H9 (cell line): ENCODE results near the gene ANKIB1. TPM values are rescaled to one million over a fixed set of nuclear protein-coding genes. Genes with fewer than 3 reads are reported as not detected.

Experiments used
- DNase-seq: peaks from one replicate; pipeline ENCODE4 v3.0.0-alpha.2; 2017
- H2AFZ ChIP-seq: one replicate; pipeline ENCODE4 v1.6.1; 2013; ENCODE audit warnings: mild to moderate bottlenecking, low read length, control low read depth, moderate library complexity
- H2AK5ac ChIP-seq: 2 replicates; pipeline ENCODE4 v1.6.1; 2013; ENCODE audit warnings: low read length, control low read depth, mixed read lengths; ENCODE audit not compliant: insufficient read length
- H2BK120ac ChIP-seq: one replicate; pipeline ENCODE4 v1.6.1; 2013; ENCODE audit warnings: low read depth, mild to moderate bottlenecking, low read length, control low read depth, inconsistent platforms; ENCODE audit not compliant: poor library complexity, severe bottlenecking
- H2BK12ac ChIP-seq: 2 replicates; pipeline ENCODE4 v1.6.1; 2013; ENCODE audit warnings: low read length, control low read depth, mixed read lengths, low read depth; ENCODE audit not compliant: insufficient read length
- H2BK15ac ChIP-seq: 2 replicates; pipeline ENCODE4 v1.6.1; 2013; ENCODE audit warnings: low read depth, low read length, control low read depth
- H2BK20ac ChIP-seq: one replicate; pipeline ENCODE4 v1.6.1; 2013; ENCODE audit warnings: low read depth, mild to moderate bottlenecking, low read length, control low read depth, inconsistent platforms; ENCODE audit not compliant: poor library complexity, severe bottlenecking
- H2BK5ac ChIP-seq: 2 replicates; pipeline ENCODE4 v1.6.1; 2013; ENCODE audit warnings: low read length, control low read depth, mixed read lengths; ENCODE audit not compliant: insufficient read length
- H3K14ac ChIP-seq: 2 replicates; pipeline ENCODE4 v1.6.1; 2013; ENCODE audit warnings: low read length, control low read depth; ENCODE audit not compliant: insufficient read depth
- H3K18ac ChIP-seq: 2 replicates; pipeline ENCODE4 v1.6.1; 2013; ENCODE audit warnings: low read depth, mild to moderate bottlenecking, mixed read lengths, low read length, control low read depth; ENCODE audit not compliant: insufficient read length
- H3K23ac ChIP-seq: 2 replicates; pipeline ENCODE4 v1.6.1; 2013; ENCODE audit warnings: low read length, control low read depth, mixed read lengths, low read depth; ENCODE audit not compliant: insufficient read length
- H3K23me2 ChIP-seq: 2 replicates; pipeline ENCODE4 v1.6.1; 2013; ENCODE audit warnings: low read depth, mild to moderate bottlenecking, mixed read lengths, low read length, control low read depth; ENCODE audit not compliant: insufficient read length, poor library complexity, severe bottlenecking
- H3K27ac ChIP-seq: 2 replicates; pipeline ENCODE4 v1.5.1; 2013; ENCODE audit warnings: low read length, control low read depth, mixed read lengths, low read depth; ENCODE audit not compliant: insufficient read length
- H3K27me3 ChIP-seq: 2 replicates; pipeline ENCODE4 v1.6.1; 2013; ENCODE audit warnings: low read length, control low read depth, inconsistent platforms; ENCODE audit not compliant: insufficient read depth
- H3K4ac ChIP-seq: 2 replicates; pipeline ENCODE4 v1.6.1; 2013; ENCODE audit warnings: low read depth, mild to moderate bottlenecking, control low read depth, inconsistent platforms, low read length, moderate library complexity
- H3K4me1 ChIP-seq: 2 replicates; pipeline ENCODE4 v1.6.1; 2013; ENCODE audit warnings: low read length, control low read depth, inconsistent platforms; ENCODE audit not compliant: insufficient read depth
- H3K4me2 ChIP-seq: 2 replicates; pipeline ENCODE4 v1.6.1; 2013; ENCODE audit warnings: low read length, control low read depth, mixed read lengths; ENCODE audit not compliant: insufficient read length, insufficient read depth
- H3K56ac ChIP-seq: 2 replicates; pipeline ENCODE4 v1.6.1; 2013; ENCODE audit warnings: low read depth, mild to moderate bottlenecking, mixed read lengths, low read length, control low read depth; ENCODE audit not compliant: insufficient read length
- H3K79me1 ChIP-seq: 2 replicates; pipeline ENCODE4 v1.6.1; 2013; ENCODE audit warnings: low read depth, mild to moderate bottlenecking, moderate library complexity, low read length, control low read depth, inconsistent platforms; ENCODE audit not compliant: insufficient read depth, poor library complexity, severe bottlenecking
- H3K79me2 ChIP-seq: 2 replicates; pipeline ENCODE4 v1.6.1; 2013; ENCODE audit warnings: low read length, control low read depth, inconsistent platforms; ENCODE audit not compliant: insufficient read depth
- H3K9ac ChIP-seq: 2 replicates; pipeline ENCODE4 v1.6.1; 2013; ENCODE audit warnings: low read length, control low read depth, mixed read lengths; ENCODE audit not compliant: insufficient read length; ENCODE audit errors: extremely low read depth
- H3K9me3 ChIP-seq: one replicate; pipeline ENCODE4 v1.6.1; 2013; ENCODE audit warnings: low read depth, low read length, inconsistent platforms; ENCODE audit not compliant: control insufficient read depth
- H3T11ph ChIP-seq: one replicate; pipeline ENCODE4 v1.6.1; 2013; ENCODE audit warnings: mild to moderate bottlenecking, low read length, control low read depth, inconsistent platforms
- H4K20me1 ChIP-seq: one replicate; pipeline ENCODE4 v1.6.1; 2013; ENCODE audit not compliant: control insufficient read depth, insufficient read length, insufficient read depth
- H4K5ac ChIP-seq: 2 replicates; pipeline ENCODE4 v1.6.1; 2013; ENCODE audit warnings: low read depth, mild to moderate bottlenecking, mixed read lengths, low read length, control low read depth; ENCODE audit not compliant: insufficient read length
- H4K8ac ChIP-seq: replicated peaks from 2 replicates; pipeline ENCODE4 v1.6.1; 2013; ENCODE audit warnings: low read length, control low read depth, mixed read lengths, low read depth; ENCODE audit not compliant: insufficient read length
- H4K91ac ChIP-seq: 2 replicates; pipeline ENCODE4 v1.6.1; 2013; ENCODE audit warnings: low read depth, mild to moderate bottlenecking, moderate library complexity, mixed read lengths, low read length, control low read depth; ENCODE audit not compliant: insufficient read length
- H3K27ac Mint-ChIP-seq, 3 experiments: 2 replicates in 2 of 3; 3 replicates in 1 of 3; pipeline ENCODE4 v1.8.0; 2020 to 2021; ENCODE audit warnings: mixed read lengths in 3 of 3, mild to moderate bottlenecking in 1 of 3, moderate library complexity in 1 of 3
- H3K27me3 Mint-ChIP-seq: 2 replicates; pipeline ENCODE4 v1.8.0; 2021; ENCODE audit warnings: low read depth, mild to moderate bottlenecking, moderate library complexity, mixed read lengths
- H3K36me3 Mint-ChIP-seq, 3 experiments: 2 replicates in 2 of 3; 3 replicates in 1 of 3; pipeline ENCODE4 v1.8.0; 2020 to 2021; ENCODE audit warnings: low read depth in 3 of 3, mixed read lengths in 3 of 3; ENCODE audit not compliant: insufficient read depth in 1 of 3
- H3K4me1 Mint-ChIP-seq, 2 experiments: 2 replicates each; pipeline ENCODE4 v1.8.0; 2020; ENCODE audit warnings: mixed read lengths in 2 of 2
- H3K4me3 Mint-ChIP-seq, 2 experiments: 2 replicates in 1 of 2; 3 replicates in 1 of 2; pipeline ENCODE4 v1.8.0; 2020 to 2021; ENCODE audit warnings: mild to moderate bottlenecking in 2 of 2, mixed read lengths in 2 of 2, moderate library complexity in 1 of 2
- H3K9me3 Mint-ChIP-seq, 2 experiments: 2 replicates in 1 of 2; 3 replicates in 1 of 2; pipeline ENCODE4 v1.8.0; 2020; ENCODE audit warnings: mild to moderate bottlenecking in 2 of 2, mixed read lengths in 2 of 2, moderate library complexity in 1 of 2
- WGBS: extraction: QIAGEN DNeasy Blood & Tissue Kit; methylation state at CpG from one replicate; pipeline ENCODE4 v1.1.7; 2013; ENCODE audit warnings: missing lambda C conversion rate, low lambda C conversion rate, mixed read lengths; ENCODE audit not compliant: insufficient read length; ENCODE audit errors: extremely low coverage; 5-methylcytosine and 5-hydroxymethylcytosine counted together
- total RNA-seq: library from RNA; stranded (reverse); gene quantifications from 2 replicates; pipeline ENCODE4 v1.2.1, GENCODE V29; 2021
- TF ChIP-seq, protein P1 (sequence below): fragments of 200-600 bp; sonication (generic); conservative IDR thresholded peaks from 3 replicates; pipeline ENCODE4 v1.8.0; 2021; ENCODE audit warnings: antibody characterized with exemption, mild to moderate bottlenecking

Gene ANKIB1
- total RNA-seq, 1 experiment from 2014 or later: 42.0 TPM

GRCh38 chr7:92296235-92296634, 50.5 kb downstream of the ANKIB1 start:
- no peak overlapping the region for H2BK120ac ChIP-seq
- Mint-ChIP-seq H3K4me3 (no peak overlapping the region), H3K9me3 (no peaks in the 10 kb centered on the region), H3K27ac (peak overlapping the region in 1 of 3 experiments; percentile 26; a peak in 1 of 7 replicates), H3K36me3 (peaks cover 0 to 12% (median 10%) of the 10 kb centered on the region in 3 experiments; a peak in 3 of 7 replicates), H3K4me1 (peaks cover 18 to 25% of the 10 kb centered on the region in 2 experiments), H3K27me3 (no peaks in the 10 kb centered on the region)
- no peak overlapping the region for H2BK12ac ChIP-seq
- no peaks in the 10 kb centered on the region for H3K9me3 ChIP-seq
- H2BK15ac ChIP-seq: no peak overlapping the region
- H3T11ph ChIP-seq: no peak overlapping the region
- no peak overlapping the region for H2AK5ac ChIP-seq
- H2BK20ac ChIP-seq: no peak overlapping the region
- TF ChIP-seq, protein P1, sequence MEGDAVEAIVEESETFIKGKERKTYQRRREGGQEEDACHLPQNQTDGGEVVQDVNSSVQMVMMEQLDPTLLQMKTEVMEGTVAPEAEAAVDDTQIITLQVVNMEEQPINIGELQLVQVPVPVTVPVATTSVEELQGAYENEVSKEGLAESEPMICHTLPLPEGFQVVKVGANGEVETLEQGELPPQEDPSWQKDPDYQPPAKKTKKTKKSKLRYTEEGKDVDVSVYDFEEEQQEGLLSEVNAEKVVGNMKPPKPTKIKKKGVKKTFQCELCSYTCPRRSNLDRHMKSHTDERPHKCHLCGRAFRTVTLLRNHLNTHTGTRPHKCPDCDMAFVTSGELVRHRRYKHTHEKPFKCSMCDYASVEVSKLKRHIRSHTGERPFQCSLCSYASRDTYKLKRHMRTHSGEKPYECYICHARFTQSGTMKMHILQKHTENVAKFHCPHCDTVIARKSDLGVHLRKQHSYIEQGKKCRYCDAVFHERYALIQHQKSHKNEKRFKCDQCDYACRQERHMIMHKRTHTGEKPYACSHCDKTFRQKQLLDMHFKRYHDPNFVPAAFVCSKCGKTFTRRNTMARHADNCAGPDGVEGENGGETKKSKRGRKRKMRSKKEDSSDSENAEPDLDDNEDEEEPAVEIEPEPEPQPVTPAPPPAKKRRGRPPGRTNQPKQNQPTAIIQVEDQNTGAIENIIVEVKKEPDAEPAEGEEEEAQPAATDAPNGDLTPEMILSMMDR: no peak
- no peak overlapping the region for H2BK5ac ChIP-seq
- H3K79me1 ChIP-seq: no peaks in the 10 kb centered on the region
- H4K91ac ChIP-seq: no peak overlapping the region
- no peak overlapping the region for H3K27ac ChIP-seq
- no peak overlapping the region for H3K9ac ChIP-seq
- no CpG with 5 or more reads among the region's 3 CpGs for WGBS
- no peak overlapping the region for H3K56ac ChIP-seq
- H3K14ac ChIP-seq: no peak overlapping the region
- no peak for DNase-seq
- no peak overlapping the region for H3K4me2 ChIP-seq
- H3K23me2 ChIP-seq: no peaks in the 10 kb centered on the region
- H3K18ac ChIP-seq: no peak overlapping the region
- H3K4ac ChIP-seq: no peak overlapping the region
- no peak overlapping the region for H2AFZ ChIP-seq
- H4K5ac ChIP-seq: no peak overlapping the region
- no peaks in the 10 kb centered on the region for H3K4me1 ChIP-seq
- H4K8ac ChIP-seq: no peak overlapping the region
- H4K20me1 ChIP-seq: no peaks in the 10 kb centered on the region
- H3K79me2 ChIP-seq: 0 out of 2 replicates have a peak, but pooled peaks cover 1% of the 10 kb centered on the region
- no peaks in the 10 kb centered on the region for H3K27me3 ChIP-seq
- H3K23ac ChIP-seq: no peak overlapping the region
